ENCODE measurements around the gene TCF4. TPM values are rescaled to one million over a fixed set of nuclear protein-coding genes. Genes with fewer than 3 reads are reported as not detected.

Gene TCF4
- polyA plus RNA-seq, 1 of the 3 experiments (the other 2 are of a cell fraction), result 39.1 TPM

GRCh38 chr18:55345103-55345950 lies 242.7 kb downstream of the TCF4 start:
- TF ChIP-seq SIN3A (IDR thresholded peaks at IDR 0.05; ENCODE audit: borderline replicate concordance, low read depth, low read length), result no peak
- no peak for TF ChIP-seq RXRA (IDR thresholded peaks at IDR 0.05; ENCODE audit: borderline replicate concordance, low read depth)
- no peak for TF ChIP-seq FOXJ3 (CRISPR knock-in tag; IDR thresholded peaks at IDR 0.05)
- no peak for TF ChIP-seq NRF1 (IDR thresholded peaks at IDR 0.05; ENCODE audit: low read depth, low read length)
- TF ChIP-seq CTCF (IDR thresholded peaks at IDR 0.05), result no peak
- no peak for TF ChIP-seq JUND (IDR thresholded peaks at IDR 0.05)
- Histone ChIP-seq H3K27ac (ENCODE audit: low read depth in 2 of 2, low read length in 1 of 2) (no peak overlapping the region), H3K4me2 (no peak overlapping the region), H3K4me1 (ENCODE audit: control insufficient read depth in 1 of 2, insufficient read depth in 2 of 2, low read depth in 1 of 2, low read length in 1 of 2) (peaks cover 17 to 32% of the 10 kb centered on the region in 2 experiments; a peak in 3 of 4 replicates), H3K79me2 (ENCODE audit: insufficient read depth) (peaks cover 24% of the 10 kb centered on the region; the same call in 1 of the 2 replicates), H3K9me3 (no peaks in the 10 kb centered on the region), H3F3A (replicated peaks; ENCODE audit: insufficient read depth) (peaks cover 22% of the 10 kb centered on the region), H4K20me1 (ENCODE audit: insufficient read depth) (no peaks in the 10 kb centered on the region), H3K4me3 (ENCODE audit: low read depth in 2 of 2, low read length in 1 of 2) (no peak overlapping the region), H2AFZ (ENCODE audit: low read depth) (no peak overlapping the region), H3K9me2 (no peaks in the 10 kb centered on the region), H3K9ac (no peak overlapping the region), H3K27me3 (ENCODE audit: insufficient read depth) (no peaks in the 10 kb centered on the region), H3K36me3 (replicated peaks in 1 of 2; ENCODE audit: control insufficient read depth in 1 of 2, insufficient read depth in 2 of 2, low read length in 1 of 2) (peaks cover 18 to 20% of the 10 kb centered on the region in 2 experiments)
- POLR2A ChIA-PET, result no interaction called here
- WGBS (ENCODE audit: low lambda C conversion rate), result 94% methylated on average over 7 of the region's 7 CpGs
- CTCF ChIA-PET, result interaction anchor here (0.9 to 4.9 kb wide), 5 partner anchors 63 to 434 kb away, joined by 3 to 31 read pairs (median 29); no protein-coding TSS in a partner anchor
- no peak for DNase-seq

- Histone ChIP-seq H3K27ac (ENCODE audit: low read depth in 2 of 2, low read length in 1 of 2) (peak overlapping the region; percentile 15 to 43; a peak in 3 of 4 replicates), H3K4me2 (no peak overlapping the region), H3K4me1 (ENCODE audit: control insufficient read depth in 1 of 2, insufficient read depth in 2 of 2, low read depth in 1 of 2, low read length in 1 of 2) (peaks cover 30 to 43% of the 10 kb centered on the region in 2 experiments), H3K9me3 (no peaks in the 10 kb centered on the region), H3K36me3 (replicated peaks in 1 of 2; ENCODE audit: control insufficient read depth in 1 of 2, insufficient read depth in 2 of 2, low read length in 1 of 2) (peaks cover 12 to 20% of the 10 kb centered on the region in 2 experiments), H2AFZ (ENCODE audit: low read depth) (no peak overlapping the region), H3F3A (replicated peaks; ENCODE audit: insufficient read depth) (peaks cover 28% of the 10 kb centered on the region), H3K4me3 (ENCODE audit: low read depth in 2 of 2, low read length in 1 of 2) (no peak overlapping the region), H3K9me2 (no peaks in the 10 kb centered on the region), H3K79me2 (ENCODE audit: insufficient read depth) (peaks cover 34% of the 10 kb centered on the region; the same call in 1 of the 2 replicates), H3K27me3 (ENCODE audit: insufficient read depth) (no peaks in the 10 kb centered on the region), H4K20me1 (ENCODE audit: insufficient read depth) (no peaks in the 10 kb centered on the region), H3K9ac (no peak overlapping the region)
- ChIA-PET CTCF (interaction anchor here (0.6 to 4.9 kb wide), 40 partner anchors 10 to 1233 kb away, joined by 3 to 31 read pairs (median 4); no protein-coding TSS in a partner anchor), POLR2A (interaction anchor here (0.5 to 0.6 kb wide), 3 partner anchors 21 to 436 kb away, joined by 3 read pairs; no protein-coding TSS in a partner anchor)
- DNase-seq, result no peak
- 94% methylated on average over 3 of the region's 3 CpGs for WGBS (ENCODE audit: low lambda C conversion rate)
- peak; percentile 79 for TF ChIP-seq CTCF (IDR thresholded peaks at IDR 0.05)
- TF ChIP-seq PBX3 (IDR thresholded peaks at IDR 0.05), result no peak
- peak; percentile 58 for TF ChIP-seq SMC3 (IDR thresholded peaks at IDR 0.05; ENCODE audit: low read depth, low read length)
- TF ChIP-seq RAD21 (IDR thresholded peaks at IDR 0.05; ENCODE audit: low read length), result peak; percentile 86
- 0 out of 2 replicates have a peak, but pooled peaks have one; percentile 35 for TF ChIP-seq MXI1 (IDR thresholded peaks at IDR 0.05; ENCODE audit: low read depth, low read length)
Measured at GRCh38 chr18:55343396-55344073, 244.5 kb downstream of the TCF4 start.
